ENCODE measurements around the gene YAP1. TPM values are rescaled to one million over a fixed set of nuclear protein-coding genes. Genes with fewer than 3 reads are reported as not detected.

Gene YAP1
- total and polyA plus RNA-seq, 2 of the 4 experiments (the other 2 are of a cell fraction) = 121 to 251 TPM

DNA sequence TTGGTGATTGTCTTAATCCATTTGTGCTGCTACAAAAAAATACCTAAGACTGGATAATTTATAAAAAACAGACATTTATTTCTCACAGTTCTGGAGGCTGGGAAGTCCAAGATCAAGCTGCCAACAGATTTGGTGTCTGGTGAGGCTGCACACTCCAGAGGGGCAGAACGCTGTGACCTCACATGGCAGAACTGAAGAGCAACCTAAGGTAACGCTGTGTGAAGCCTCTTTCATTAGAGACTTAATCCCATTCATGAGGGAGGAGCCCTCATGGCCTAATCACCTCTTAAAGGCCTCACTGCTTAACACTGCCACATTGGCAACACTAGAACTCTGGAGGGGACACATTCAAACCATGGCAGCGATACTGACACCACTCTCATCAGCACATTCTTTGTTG is 164.4 kb downstream of the YAP1 start:
- Histone ChIP-seq H3K4me2 (ENCODE audit: low read depth, low read length) (no peak overlapping the region), H2BK5ac (ENCODE audit: low read depth, low read length, poor library complexity, severe bottlenecking) (no peak overlapping the region), H3K27ac (ENCODE audit: insufficient read depth, low read length) (no peak overlapping the region), H3K18ac (ENCODE audit: low read depth, low read length) (no peak overlapping the region), H4K8ac (ENCODE audit: low read depth in 2 of 2, low read length in 2 of 2) (no peak overlapping the region), H2AFZ (replicated peaks; ENCODE audit: low read length, poor library complexity) (no peak overlapping the region), H3K4me1 (ENCODE audit: control insufficient read depth, insufficient read depth, low read length) (peaks cover 8% of the 10 kb centered on the region), H3K9me3 (ENCODE audit: control insufficient read depth, insufficient read depth, low read length) (no peaks in the 10 kb centered on the region), H2AK5ac (ENCODE audit: low read depth, low read length) (no peak overlapping the region), H3K4me3 (ENCODE audit: insufficient read depth, low read depth, low read length) (no peak overlapping the region), H3K4ac (ENCODE audit: low read depth, low read length) (no peak overlapping the region), H3K23ac (ENCODE audit: low read depth, low read length) (no peak overlapping the region), H2BK120ac (ENCODE audit: low read depth, low read length) (no peak overlapping the region), H3K79me1 (ENCODE audit: low read depth in 1 of 2, low read length in 2 of 2) (no peaks in the 10 kb centered on the region), H3K56ac (ENCODE audit: extremely low read depth, insufficient read depth, low read length) (no peak overlapping the region), H3K14ac (replicated peaks; ENCODE audit: low read depth, low read length) (no peak overlapping the region), H4K5ac (ENCODE audit: low read depth, low read length) (no peak overlapping the region), H3K27me3 (ENCODE audit: control insufficient read depth, insufficient read depth, low read length) (no peaks in the 10 kb centered on the region), H3K36me3 (ENCODE audit: control insufficient read depth, insufficient read depth, low read length) (no peaks in the 10 kb centered on the region), H4K91ac (ENCODE audit: insufficient read depth, low read depth, low read length) (no peak overlapping the region), H2BK20ac (ENCODE audit: low read depth, low read length) (no peak overlapping the region), H2AK9ac (replicated peaks; ENCODE audit: low read depth, low read length, poor library complexity) (no peak overlapping the region), H3K9me1 (ENCODE audit: insufficient read depth, low read length) (peaks cover 5% of the 10 kb centered on the region), H3K9ac (ENCODE audit: low read depth, low read length) (no peak overlapping the region), H4K20me1 (ENCODE audit: insufficient read depth, low read length) (no peaks in the 10 kb centered on the region), H2BK15ac (ENCODE audit: low read depth, low read length) (no peak overlapping the region)
- ChIA-PET POLR2A (ENCODE audit: unreplicated experiment) (no interaction called here), CTCF (interaction anchor here (0.9 kb wide), 1 partner anchor 20 kb away, joined by 3 read pairs; no protein-coding TSS in a partner anchor)
- intact Hi-C loops (cut with micrococcal nuclease) = no loop called here
- no peak for DNase-seq
- ATAC-seq (ENCODE audit: low read depth) = no peak
- no TSS peak for BruUV-seq (replicated peaks)
- no peak for TF ChIP-seq BHLHE40 (IDR thresholded peaks at IDR 0.05; ENCODE audit: low read depth, low read length)
- TF ChIP-seq CEBPB (IDR thresholded peaks at IDR 0.05; ENCODE audit: low read depth, low read length) = no peak
- no peak for TF ChIP-seq RCOR1 (IDR thresholded peaks at IDR 0.05; ENCODE audit: insufficient replicate concordance, low read length)
- TF ChIP-seq FOS (IDR thresholded peaks at IDR 0.05; ENCODE audit: low read depth, low read length) = no peak
- TF ChIP-seq MXI1 (IDR thresholded peaks at IDR 0.05; ENCODE audit: borderline replicate concordance, low read depth, low read length) = no peak
- no peak for TF ChIP-seq MAFK (IDR thresholded peaks at IDR 0.05; ENCODE audit: low read depth, low read length)
- TF ChIP-seq, protein P1, sequence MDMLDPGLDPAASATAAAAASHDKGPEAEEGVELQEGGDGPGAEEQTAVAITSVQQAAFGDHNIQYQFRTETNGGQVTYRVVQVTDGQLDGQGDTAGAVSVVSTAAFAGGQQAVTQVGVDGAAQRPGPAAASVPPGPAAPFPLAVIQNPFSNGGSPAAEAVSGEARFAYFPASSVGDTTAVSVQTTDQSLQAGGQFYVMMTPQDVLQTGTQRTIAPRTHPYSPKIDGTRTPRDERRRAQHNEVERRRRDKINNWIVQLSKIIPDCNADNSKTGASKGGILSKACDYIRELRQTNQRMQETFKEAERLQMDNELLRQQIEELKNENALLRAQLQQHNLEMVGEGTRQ (IDR thresholded peaks at IDR 0.05; ENCODE audit: low read depth, low read length) = no peak
- TF ChIP-seq, protein P2, sequence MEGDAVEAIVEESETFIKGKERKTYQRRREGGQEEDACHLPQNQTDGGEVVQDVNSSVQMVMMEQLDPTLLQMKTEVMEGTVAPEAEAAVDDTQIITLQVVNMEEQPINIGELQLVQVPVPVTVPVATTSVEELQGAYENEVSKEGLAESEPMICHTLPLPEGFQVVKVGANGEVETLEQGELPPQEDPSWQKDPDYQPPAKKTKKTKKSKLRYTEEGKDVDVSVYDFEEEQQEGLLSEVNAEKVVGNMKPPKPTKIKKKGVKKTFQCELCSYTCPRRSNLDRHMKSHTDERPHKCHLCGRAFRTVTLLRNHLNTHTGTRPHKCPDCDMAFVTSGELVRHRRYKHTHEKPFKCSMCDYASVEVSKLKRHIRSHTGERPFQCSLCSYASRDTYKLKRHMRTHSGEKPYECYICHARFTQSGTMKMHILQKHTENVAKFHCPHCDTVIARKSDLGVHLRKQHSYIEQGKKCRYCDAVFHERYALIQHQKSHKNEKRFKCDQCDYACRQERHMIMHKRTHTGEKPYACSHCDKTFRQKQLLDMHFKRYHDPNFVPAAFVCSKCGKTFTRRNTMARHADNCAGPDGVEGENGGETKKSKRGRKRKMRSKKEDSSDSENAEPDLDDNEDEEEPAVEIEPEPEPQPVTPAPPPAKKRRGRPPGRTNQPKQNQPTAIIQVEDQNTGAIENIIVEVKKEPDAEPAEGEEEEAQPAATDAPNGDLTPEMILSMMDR (conservative IDR thresholded peaks at IDR 0.05; ENCODE audit: low read depth, low read length) = no peak
- no peak for TF ChIP-seq POLR2A (IDR thresholded peaks at IDR 0.05; ENCODE audit: low read depth, low read length)
- no peak for TF ChIP-seq CHD1 (IDR thresholded peaks at IDR 0.05; ENCODE audit: low read depth, low read length)
- TF ChIP-seq RAD21 (IDR thresholded peaks at IDR 0.05; ENCODE audit: low read length) = no peak
- no peak for TF ChIP-seq NFE2L2 (IDR thresholded peaks at IDR 0.05; ENCODE audit: low read depth, low read length)
- TF ChIP-seq, protein P3, sequence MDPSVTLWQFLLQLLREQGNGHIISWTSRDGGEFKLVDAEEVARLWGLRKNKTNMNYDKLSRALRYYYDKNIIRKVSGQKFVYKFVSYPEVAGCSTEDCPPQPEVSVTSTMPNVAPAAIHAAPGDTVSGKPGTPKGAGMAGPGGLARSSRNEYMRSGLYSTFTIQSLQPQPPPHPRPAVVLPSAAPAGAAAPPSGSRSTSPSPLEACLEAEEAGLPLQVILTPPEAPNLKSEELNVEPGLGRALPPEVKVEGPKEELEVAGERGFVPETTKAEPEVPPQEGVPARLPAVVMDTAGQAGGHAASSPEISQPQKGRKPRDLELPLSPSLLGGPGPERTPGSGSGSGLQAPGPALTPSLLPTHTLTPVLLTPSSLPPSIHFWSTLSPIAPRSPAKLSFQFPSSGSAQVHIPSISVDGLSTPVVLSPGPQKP (IDR thresholded peaks at IDR 0.05; ENCODE audit: borderline replicate concordance, low read depth, low read length) = no peak
- no peak for TF ChIP-seq MAZ (IDR thresholded peaks at IDR 0.05; ENCODE audit: borderline replicate concordance, low read depth, low read length)
- WGBS, 2 experiments (ENCODE audit: extremely low coverage in 2 of 2, insufficient read length in 1 of 2) = 100% methylated on average over 1 of the region's 3 CpGs; no CpG with 5 or more reads in 1 of the 2 experiments
- in situ Hi-C loops (cut with MboI; ENCODE audit: low sequenced_read_pairs) = loop anchor here (25.0 kb wide), 1 partner anchor 113 kb away; no protein-coding TSS in a partner anchor
- dilution Hi-C loops (cut with HindIII; ENCODE audit: low sequenced_read_pairs, unreplicated experiment) = no loop called here
